Neural cell (in vitro differentiated cells): Measurements from ENCODE around the gene SLC6A1. TPM values are rescaled to one million over a fixed set of nuclear protein-coding genes. Genes with fewer than 3 reads are reported as not detected.

Source experiments
- H2AFZ ChIP-seq: fragments of 200-600, 300-800 bp; sonication (generic), shearing (Covaris generic); 2 replicates; pipeline ENCODE4 v1.6.0; 2014; ENCODE audit warnings: low read depth, mild to moderate bottlenecking, antibody characterized with exemption, low read length, moderate library complexity
- H3F3A ChIP-seq: fragments of 200-600 bp; shearing (Covaris generic); 2 replicates; pipeline ENCODE4 v1.6.1; 2016; ENCODE audit warnings: mild to moderate bottlenecking, moderate library complexity, mixed read lengths, antibody characterized with exemption, low read length; ENCODE audit not compliant: insufficient read depth, poor library complexity, severe bottlenecking
- H3K27ac ChIP-seq: fragments of 200-600, 300-800 bp; sonication (generic), shearing (Covaris generic); 2 replicates; pipeline ENCODE4 v1.5.1; 2014; ENCODE audit warnings: mild to moderate bottlenecking, low read length, moderate library complexity
- H3K27me3 ChIP-seq: fragments of 300-800, 200-600 bp; sonication (generic), shearing (Covaris generic); 2 replicates; pipeline ENCODE4 v1.6.0; 2014; ENCODE audit warnings: mild to moderate bottlenecking, low read depth, low read length, moderate library complexity; ENCODE audit not compliant: insufficient read depth
- H3K36me3 ChIP-seq: fragments of 300-800, 200-600 bp; sonication (generic), shearing (Covaris generic); 2 replicates; pipeline ENCODE4 v1.5.1; 2014; ENCODE audit warnings: mild to moderate bottlenecking, antibody characterized with exemption, low read length, moderate library complexity; ENCODE audit not compliant: insufficient read depth
- H3K4me2 ChIP-seq: fragments of 300-800, 200-600 bp; sonication (generic), shearing (Covaris generic); 2 replicates; pipeline ENCODE4 v1.6.0; 2014; ENCODE audit warnings: mild to moderate bottlenecking, low read length
- H3K4me3 ChIP-seq: fragments of 300-800, 200-600 bp; sonication (generic), shearing (Covaris generic); 2 replicates; pipeline ENCODE4 v1.5.1; 2014; ENCODE audit warnings: mild to moderate bottlenecking, low read length, moderate library complexity
- H3K79me2 ChIP-seq: fragments of 200-600 bp; shearing (Covaris generic); replicated peaks from 2 replicates; pipeline ENCODE4 v1.6.0; 2014; ENCODE audit warnings: mild to moderate bottlenecking, low read length, moderate library complexity; ENCODE audit not compliant: insufficient read depth
- H3K9ac ChIP-seq: fragments of 300-800, 200-600 bp; sonication (generic), shearing (Covaris generic); 2 replicates; pipeline ENCODE4 v1.6.1; 2016; ENCODE audit warnings: mild to moderate bottlenecking, low read length, mixed read lengths
- H3K9me2 ChIP-seq: fragments of 200-600 bp; shearing (Covaris generic); 2 replicates; pipeline ENCODE4 v1.6.1; 2016; ENCODE audit warnings: mild to moderate bottlenecking, low read length, mixed read lengths; ENCODE audit not compliant: insufficient read depth
- H3K9me3 ChIP-seq: fragments of 200-600, 300-800 bp; sonication (generic), shearing (Covaris generic); 2 replicates; pipeline ENCODE4 v1.6.1; 2016; ENCODE audit warnings: mild to moderate bottlenecking, mixed run types, low read length, moderate library complexity, mixed read lengths
- H4K20me1 ChIP-seq: fragments of 200-600 bp; shearing (Covaris generic); 2 replicates; pipeline ENCODE4 v1.6.1; 2016; ENCODE audit warnings: mild to moderate bottlenecking, mixed run types; ENCODE audit not compliant: insufficient read depth
- CTCF ChIP-seq: fragments of 450-650 bp; IDR thresholded peaks from 2 replicates; pipeline ENCODE4 v1.5.1; 2014; ENCODE audit warnings: antibody characterized with exemption, mild to moderate bottlenecking, moderate library complexity; ENCODE audit not compliant: poor library complexity, severe bottlenecking
- EP300 ChIP-seq: fragments of 450-650 bp; conservative IDR thresholded peaks from 2 replicates; pipeline ENCODE4 v1.6.1; 2014; ENCODE audit warnings: antibody characterized with exemption, mild to moderate bottlenecking, moderate library complexity; ENCODE audit not compliant: poor library complexity, severe bottlenecking
- EZH2 ChIP-seq: fragments of 200-600, 300-800 bp; shearing (Covaris generic), sonication (generic); IDR thresholded peaks from 2 replicates; pipeline ENCODE4 v1.6.1; 2014; ENCODE audit warnings: antibody characterized with exemption, low read length, borderline replicate concordance, mild to moderate bottlenecking; ENCODE audit not compliant: insufficient read depth, poor library complexity, severe bottlenecking
- MXI1 ChIP-seq: fragments of 450-650 bp; conservative IDR thresholded peaks from 2 replicates; pipeline ENCODE4 v1.6.1; 2014; ENCODE audit warnings: antibody characterized with exemption, mild to moderate bottlenecking; ENCODE audit not compliant: poor library complexity, severe bottlenecking
- POLR2AphosphoS5 ChIP-seq: IDR thresholded peaks from 2 replicates; pipeline ENCODE4 v1.6.1; 2012
- RAD21 ChIP-seq: fragments of 450-650 bp; conservative IDR thresholded peaks from 2 replicates; pipeline ENCODE4 v1.6.1; 2014; ENCODE audit warnings: antibody characterized with exemption, mild to moderate bottlenecking, moderate library complexity
- REST ChIP-seq: IDR thresholded peaks from 2 replicates; pipeline ENCODE4 v1.6.1; 2012; ENCODE audit warnings: borderline replicate concordance
- SMC3 ChIP-seq: fragments of 450-650 bp; conservative IDR thresholded peaks from 2 replicates; pipeline ENCODE4 v1.6.1; 2014; ENCODE audit warnings: antibody characterized with exemption, mild to moderate bottlenecking, moderate library complexity; ENCODE audit not compliant: poor library complexity
- TAF1 ChIP-seq: IDR thresholded peaks from 2 replicates; pipeline ENCODE4 v1.6.1; 2012; ENCODE audit warnings: low read depth
- polyA plus RNA-seq: library from polyadenylated mRNA; depleted of rRNA; stranded (reverse); fragments of >200 nt; gene quantifications from 2 replicates; pipeline ENCODE4 v1.2.3, GENCODE V29; 2014

The SLC6A1 gene
- polyA plus RNA-seq, 1 donor from 2014 or later = 43.2 TPM

GRCh38 chr3:11053926-11054503, 61.5 kb downstream of the SLC6A1 start:
- Histone ChIP-seq H3K9ac (no peak overlapping the region), H3K27me3 (no peaks in the 10 kb centered on the region), H3F3A (no peaks in the 10 kb centered on the region), H3K4me3 (no peak overlapping the region), H3K36me3 (no peaks in the 10 kb centered on the region), H3K79me2 (no peaks in the 10 kb centered on the region), H3K4me2 (no peak overlapping the region), H3K27ac (no peak overlapping the region), H3K9me3 (no peaks in the 10 kb centered on the region), H3K9me2 (no peaks in the 10 kb centered on the region), H4K20me1 (no peaks in the 10 kb centered on the region), H2AFZ (no peak overlapping the region)
- TF ChIP-seq SMC3 (no peak), EP300 (no peak), POLR2AphosphoS5 (no peak), RAD21 (no peak), EZH2 (no peak), TAF1 (no peak), MXI1 (no peak), REST (no peak), CTCF (no peak)

- no peaks in the 10 kb centered on the region for H3K9me2 ChIP-seq
- no peaks in the 10 kb centered on the region for H3K9me3 ChIP-seq
- H3K9ac ChIP-seq = no peak overlapping the region
- no peak overlapping the region for H2AFZ ChIP-seq
- no peaks in the 10 kb centered on the region for H3K27me3 ChIP-seq
- no peaks in the 10 kb centered on the region for H3F3A ChIP-seq
- H4K20me1 ChIP-seq = no peaks in the 10 kb centered on the region
- no peak overlapping the region for H3K27ac ChIP-seq
- TF ChIP-seq POLR2AphosphoS5 (no peak), SMC3 (no peak), EZH2 (no peak), MXI1 (no peak), REST (no peak), EP300 (no peak), TAF1 (no peak), CTCF (no peak), RAD21 (no peak)
- H3K79me2 ChIP-seq = no peaks in the 10 kb centered on the region
- no peak overlapping the region for H3K4me2 ChIP-seq
- H3K4me3 ChIP-seq = no peak overlapping the region
- no peaks in the 10 kb centered on the region for H3K36me3 ChIP-seq
Measured at GRCh38 chr3:11054739-11055438, 62.3 kb downstream of the SLC6A1 start.
